Right lung (tissue), 5 donors: Measurements from ENCODE around the gene COA5. TPM values are rescaled to one million over a fixed set of nuclear protein-coding genes. Genes with fewer than 3 reads are reported as not detected.
"Not testable (repeated sequence)": the region's sequence is repeated elsewhere in the genome, so short reads cannot be mapped to it uniquely, and the experiment has no call there.

Experiments
- DNase-seq, 2 donors: peaks; one replicate each; pipeline ENCODE4 v3.0.0-alpha.2; 2013
- polyA plus RNA-seq, 5 donors: library from polyadenylated mRNA; unstranded; fragments of 120-200 nt; gene quantifications; one replicate each; pipeline versions ENCODE4 v1.2.1 to v1.2.3, GENCODE V29; 2013; ENCODE audit warnings: inconsistent platforms in 1 of 5, low replicate concordance in 1 of 5; ENCODE audit not compliant: insufficient read length in 5 of 5, insufficient read depth in 1 of 5

COA5 gene
- polyA plus RNA-seq, 5 donors: 68.8 to 96.0 (median 74.6) TPM

DNA sequence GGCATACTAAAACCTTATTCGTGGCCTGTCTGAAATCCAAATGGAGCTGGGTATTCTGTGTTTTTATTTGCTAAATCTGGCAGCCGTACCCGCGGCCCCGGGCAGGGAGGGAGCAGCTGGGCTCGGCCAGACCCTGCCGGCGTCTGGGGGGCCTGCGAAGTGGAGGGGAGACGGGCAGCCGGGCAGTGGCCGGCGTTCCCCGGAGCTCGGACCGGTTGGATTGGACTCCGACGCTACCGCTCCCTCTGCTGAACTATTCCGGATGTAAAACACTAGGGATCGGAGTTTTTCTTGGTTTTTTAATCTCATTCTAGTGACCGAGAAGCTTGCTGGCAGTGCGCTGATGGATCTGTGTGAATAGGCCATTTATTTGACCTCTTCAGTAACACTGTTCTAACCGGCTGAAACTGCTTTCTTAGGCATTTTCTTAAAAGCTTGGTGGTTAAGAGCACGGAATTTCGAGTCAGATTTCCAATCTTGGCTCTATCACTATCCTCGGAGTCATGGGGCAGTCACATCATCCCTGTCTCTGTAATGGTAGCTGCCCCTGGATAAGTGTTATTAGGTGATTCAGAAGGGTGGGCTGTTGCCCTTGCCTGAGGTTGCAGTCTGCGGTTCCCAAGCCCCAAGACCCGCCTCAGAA, 771 bp upstream of the COA5 start:
- DNase-seq: peak in 1 of 2 donors; percentile 29

DNA sequence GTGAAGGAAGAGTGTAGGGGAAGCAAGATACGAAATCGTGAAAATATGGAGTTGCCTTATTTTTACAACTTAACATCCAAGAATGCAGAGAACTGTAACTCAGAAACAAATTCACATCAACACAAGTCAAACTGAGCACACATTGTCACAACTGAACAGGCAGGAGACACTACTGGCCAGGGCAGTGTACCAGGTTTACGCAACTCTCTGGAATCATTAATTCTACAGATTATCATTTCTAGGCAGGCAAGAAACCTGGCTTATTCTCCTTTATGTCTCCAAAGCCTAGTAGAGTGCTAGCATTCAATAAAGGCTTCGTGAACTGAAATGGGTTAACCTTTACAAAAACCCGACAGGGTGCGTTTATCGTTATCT, 584 bp downstream of the COA5 start:
- DNase-seq: peak in 1 of 2 donors; percentile 13

DNA sequence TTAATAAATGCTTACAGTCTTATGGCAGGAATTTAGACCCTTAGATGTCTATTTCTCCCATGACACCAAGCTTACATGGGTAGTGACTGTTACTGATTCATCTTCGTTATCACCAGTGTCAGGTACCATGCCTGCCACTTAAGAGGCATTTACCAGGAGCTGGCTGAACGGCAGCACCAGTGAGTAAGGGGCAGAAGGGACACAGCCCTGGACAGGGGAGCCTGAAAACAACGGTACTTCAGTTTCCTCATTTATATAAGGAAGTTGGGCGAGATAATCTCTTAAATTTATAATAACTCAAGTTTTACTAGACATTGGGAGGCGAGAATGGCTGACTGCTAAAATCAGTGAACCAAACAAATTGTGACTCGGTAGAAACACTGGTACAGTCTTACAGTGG, 1.2 kb downstream of the COA5 start:
- DNase-seq: no peak

DNA sequence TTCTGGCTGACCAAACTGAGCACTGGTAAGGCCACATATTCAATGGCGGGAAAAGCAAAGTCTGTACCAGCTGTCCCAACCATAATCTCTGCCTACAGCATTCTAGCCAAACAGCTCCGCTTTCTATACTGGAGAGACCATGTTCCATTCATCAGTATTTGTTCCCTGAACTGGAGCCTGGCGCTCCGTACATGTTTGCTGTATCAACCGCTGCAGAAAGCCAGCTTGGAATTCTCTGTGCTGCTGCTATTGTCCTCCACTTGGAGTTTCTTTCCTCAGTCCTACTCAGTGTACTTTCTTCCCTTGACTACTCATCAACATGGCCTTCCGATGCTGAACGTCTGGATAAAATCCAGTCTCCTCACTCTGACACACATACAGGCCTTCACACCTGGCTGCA, 1.9 kb downstream of the COA5 start:
- no peak for DNase-seq

DNA sequence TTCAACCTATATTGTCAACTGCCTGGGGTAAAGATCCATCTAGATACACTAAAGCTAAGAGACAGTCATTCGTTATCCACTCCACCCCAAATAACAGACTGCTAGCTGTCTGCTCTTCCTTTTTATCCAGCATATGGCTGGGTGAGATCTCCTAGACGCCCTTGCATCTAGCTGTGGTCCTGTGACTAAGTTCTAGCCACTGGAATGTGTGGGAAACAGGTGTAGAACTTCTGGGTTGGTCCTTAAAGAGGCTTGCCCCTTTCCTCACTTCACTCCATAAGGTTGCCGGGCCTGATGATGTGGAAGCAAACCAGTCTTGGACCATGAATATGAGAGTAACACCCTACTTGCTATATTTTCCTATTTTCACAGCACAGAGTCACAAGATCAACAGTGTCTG, 3.2 kb downstream of the COA5 start:
- DNase-seq: no peak

DNA sequence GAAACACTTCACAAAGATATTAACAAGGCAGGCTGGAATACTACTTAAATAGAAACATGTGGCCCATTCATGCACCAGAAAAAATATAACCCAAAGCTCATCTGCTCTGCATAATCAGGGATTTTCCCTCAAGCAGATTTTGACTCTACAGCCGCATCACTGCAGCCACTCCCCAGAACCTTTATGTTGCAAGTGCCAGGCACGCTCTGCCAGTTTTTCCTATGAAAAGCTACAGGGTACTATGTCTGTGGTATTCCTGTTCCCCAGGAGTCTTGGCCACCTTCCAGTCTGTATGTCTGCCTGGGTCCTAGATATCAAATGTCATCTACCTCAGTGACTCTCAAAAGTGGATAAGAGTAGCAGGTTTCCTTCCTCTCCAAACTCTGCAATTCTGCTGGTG, 3.8 kb downstream of the COA5 start:
- DNase-seq: no peak

DNA sequence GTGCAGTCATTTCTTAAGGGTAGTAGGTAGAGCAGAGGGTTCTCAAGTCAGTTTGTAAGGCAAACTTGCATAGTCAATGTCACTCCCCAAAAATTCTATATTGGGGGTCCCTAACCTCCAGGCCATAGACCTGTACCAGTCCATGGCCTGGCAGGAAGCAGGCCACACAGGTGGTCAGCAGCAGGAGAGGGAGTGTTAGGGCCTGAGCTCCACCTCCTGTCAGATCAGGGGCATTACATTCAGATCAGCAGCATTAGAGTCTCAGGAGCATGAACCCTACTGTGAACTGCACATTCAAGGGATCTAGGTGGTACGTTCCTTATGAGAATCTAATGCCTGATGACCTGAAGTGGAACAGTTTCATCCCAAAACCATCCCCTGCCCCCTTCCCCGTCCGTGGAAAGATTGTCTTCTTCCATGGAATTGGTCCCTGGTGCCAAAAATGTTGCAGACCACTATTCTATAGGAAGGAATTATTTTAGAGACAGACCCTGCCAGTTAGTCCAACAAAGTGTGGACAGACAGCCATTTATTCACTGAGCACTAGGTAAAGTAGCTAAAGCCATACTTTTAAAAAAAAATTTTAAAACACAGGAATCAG, 6.7 kb downstream of the COA5 start:
- no peak for DNase-seq

DNA sequence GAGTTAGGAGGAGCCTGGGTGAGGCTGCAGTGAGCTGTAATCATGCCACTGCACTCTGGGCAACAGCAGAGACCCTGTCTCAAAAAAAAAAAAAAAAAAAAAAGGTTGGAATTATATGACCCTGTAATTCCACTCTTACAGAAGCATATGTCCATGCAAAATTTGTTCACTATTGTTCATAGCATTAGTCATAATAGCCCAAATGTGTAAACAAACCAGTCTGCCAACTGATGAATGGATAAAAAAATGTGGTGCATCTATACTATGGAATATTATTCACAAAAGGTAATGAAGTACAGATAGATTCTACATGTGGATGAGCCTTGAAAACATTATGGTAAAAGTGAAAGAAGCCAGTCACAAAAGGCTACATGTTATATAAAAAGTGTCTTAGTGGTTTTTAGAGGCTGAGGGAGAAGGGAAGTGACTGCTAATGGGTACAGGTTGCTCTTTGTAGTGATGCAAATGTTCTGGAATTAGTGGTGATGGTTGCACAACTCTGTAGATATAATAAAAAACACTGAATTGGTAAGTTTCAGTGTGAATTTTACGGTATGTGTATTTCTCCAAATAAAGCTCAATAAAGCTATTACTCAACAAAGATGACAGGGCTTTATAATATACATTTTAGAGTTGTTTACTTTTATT, 9.4 kb downstream of the COA5 start:
- no peak for DNase-seq

DNA sequence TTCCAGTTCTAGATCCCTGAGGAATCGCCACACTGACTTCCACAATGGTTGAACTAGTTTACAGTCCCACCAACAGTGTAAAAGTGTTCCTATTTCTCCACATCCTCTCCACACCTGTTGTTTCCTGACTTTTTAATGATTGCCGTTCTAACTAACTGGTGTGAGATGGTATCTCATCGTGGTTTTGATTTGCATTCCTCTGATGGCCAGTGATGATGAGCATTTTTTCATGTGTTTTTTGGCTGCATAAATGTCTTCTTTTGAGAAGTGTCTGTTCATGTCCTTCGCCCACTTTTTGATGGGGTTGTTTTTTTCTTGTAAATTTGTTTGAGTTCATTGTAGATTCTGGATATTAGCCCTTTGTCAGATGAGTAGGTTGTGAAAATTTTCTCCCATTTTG, 13.6 kb downstream of the COA5 start:
- not testable (repeated sequence) for DNase-seq

DNA sequence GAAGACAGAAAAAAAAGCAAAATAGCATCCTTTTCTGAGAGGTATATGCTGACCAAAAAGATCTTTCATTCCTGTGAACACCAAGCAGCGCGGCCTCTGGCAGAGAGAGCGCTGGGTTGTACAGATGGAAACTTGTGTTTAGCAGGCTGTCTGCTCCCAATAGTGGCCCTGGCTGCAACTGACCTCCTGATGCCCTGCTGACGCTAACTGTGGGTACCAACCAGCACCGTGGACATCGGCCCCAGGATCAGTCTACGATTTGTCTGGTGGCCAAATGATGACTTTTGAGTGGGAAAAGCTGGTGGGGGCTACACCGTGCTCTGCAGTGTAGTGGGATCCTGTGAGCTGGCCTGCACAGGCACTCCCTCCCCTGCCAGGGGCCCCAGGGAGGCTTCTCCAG, 15.7 kb downstream of the COA5 start:
- no peak for DNase-seq

DNA sequence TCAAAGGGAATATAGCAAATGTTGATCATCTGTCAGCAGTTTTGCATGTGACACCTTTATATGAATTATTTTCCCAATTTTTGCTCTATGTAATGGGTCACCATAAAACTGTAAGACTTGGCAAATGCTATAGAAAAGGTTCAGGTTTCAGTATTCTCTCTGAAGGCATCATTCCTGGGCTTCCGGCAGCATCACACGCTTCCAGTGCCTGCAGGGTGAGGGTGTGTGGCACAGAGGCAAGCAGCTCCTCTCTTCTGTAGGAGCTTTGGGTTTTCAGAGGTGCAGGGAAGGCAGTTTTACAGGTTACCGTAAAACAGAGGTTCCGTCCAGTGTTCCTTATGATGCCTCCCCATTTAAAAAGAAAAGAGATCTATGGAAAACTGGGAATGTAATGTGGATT, 18.8 kb downstream of the COA5 start:
- DNase-seq: no peak

DNA sequence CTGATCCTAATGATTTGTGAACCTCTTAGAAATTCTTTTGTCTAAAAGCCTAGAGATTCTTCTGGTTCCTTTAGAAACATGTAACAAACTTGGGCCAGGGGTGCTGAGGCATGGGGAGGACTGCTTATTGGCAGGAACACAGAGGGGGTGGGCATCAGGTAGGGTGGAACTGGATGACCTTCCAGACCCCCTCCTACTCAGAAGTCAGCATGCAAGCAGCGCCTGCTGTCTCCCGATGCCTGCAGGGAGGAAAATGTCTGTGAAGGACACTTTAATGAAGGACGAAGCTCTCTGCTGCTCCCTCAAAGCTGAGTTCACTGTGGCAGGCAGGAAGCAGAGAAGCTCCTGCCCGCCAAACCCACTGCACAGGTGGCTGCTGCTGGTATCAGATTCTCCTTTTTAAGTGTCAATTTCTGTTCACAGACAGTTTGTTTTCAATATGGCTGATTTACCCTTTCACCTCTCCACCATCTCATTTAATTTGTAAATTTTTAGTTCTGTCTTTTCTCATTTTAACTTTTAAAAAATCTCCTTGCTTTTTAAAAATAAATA, 19.4 kb downstream of the COA5 start:
- DNase-seq: no peak

DNA sequence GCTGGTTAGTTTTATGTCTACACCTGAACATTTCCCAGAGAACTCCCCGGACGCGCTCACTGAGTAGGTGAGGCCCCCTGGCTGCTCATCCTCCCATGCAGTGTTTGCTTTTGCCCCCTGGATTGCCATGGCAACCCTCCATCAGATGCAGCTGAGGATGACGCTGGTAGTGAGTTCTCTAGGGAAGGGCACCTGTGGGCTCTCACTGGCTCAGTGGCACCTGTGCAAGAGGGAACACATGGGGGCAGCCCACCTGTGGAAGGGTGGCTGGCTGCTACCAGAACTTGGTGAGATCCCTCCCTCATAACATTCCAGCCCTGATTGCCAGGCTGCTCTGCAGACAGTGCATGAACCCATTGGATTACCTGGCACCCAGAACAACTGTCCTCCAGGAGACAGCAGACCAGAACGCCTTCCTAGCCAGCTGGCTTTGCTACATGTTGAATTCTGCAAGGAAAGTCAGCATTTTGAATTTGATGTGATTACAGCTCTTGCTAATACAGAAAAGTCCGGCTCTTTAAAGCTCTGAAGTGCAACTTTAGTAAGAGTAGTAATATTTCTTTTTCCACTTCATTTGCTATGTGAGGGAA, 21.7 kb downstream of the COA5 start:
- DNase-seq: no peak

DNA sequence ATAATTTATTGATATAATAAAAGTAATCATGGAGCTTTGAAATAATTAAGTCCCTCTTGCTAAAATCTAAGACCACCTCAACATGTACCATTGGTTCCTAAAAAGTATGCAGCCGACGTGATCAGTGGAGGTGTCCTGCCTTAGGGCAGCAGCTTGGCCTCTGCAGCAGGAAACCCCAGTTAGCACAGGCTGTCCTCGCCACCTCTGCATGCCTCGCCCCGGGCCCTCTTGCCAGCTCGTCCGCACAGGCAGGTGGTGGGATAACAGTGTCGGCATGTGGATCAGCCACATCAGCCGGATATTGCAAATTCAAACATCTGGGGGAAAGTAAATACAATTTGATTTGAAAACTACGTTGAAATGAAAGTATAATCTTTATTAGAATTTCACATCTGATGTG, 22.9 kb downstream of the COA5 start:
- no peak for DNase-seq

DNA sequence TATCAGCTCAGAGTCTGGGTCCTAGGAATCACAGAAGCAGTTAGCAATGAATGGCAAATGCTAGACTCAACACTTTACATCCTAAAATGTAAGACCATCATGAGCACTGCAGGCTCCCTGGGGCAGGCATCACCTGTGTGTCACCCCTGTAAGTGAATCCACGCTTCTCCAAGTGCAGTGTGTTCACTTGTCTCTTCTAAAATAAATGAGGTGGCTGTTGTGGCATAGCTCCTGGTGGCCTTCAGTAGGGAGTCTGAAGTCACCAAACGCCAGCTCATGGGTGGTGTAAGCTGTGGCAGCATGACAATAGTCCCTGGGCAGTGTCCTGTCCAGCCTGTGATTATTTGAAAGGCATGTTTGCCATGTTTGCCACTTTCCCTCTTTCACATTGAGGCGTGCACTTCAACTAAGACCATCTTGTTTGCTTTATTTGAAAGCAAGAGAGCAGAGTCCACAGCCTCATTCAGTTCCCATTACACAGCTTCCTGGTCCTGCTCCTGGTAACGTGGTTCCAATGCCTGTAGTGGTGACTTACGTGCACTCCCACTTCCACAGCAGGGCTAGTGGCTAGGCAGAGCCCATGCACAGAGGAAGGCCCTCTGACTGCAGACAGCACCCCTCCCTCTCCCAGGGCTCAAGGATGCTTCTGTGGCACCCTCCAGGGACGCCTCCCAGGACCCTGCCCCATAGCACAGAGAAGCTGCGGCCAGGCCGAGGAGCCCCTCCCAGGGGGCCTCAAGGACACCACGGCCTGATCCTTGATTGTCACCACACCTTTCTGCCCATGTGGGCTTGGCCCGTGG, 24.3 kb downstream of the COA5 start:
- no peak for DNase-seq

DNA sequence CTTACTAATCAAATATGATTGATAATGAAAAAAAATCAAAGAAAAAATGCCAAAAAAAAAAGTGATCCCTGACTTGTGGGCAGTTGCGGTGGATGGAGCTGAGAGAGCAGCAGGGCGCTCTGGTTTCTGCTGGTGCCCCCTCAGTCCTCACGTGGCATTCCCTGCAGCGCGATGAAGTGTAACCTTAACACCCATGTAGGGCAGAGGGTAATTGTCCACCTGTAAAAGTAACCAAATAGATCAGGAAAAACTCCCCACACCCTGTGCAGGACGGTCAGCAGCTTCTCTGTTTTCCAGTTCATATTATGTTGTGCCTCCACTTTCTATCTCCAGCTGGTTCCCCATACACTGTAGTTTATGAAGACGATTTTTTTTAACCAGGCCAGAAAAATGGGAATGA, 25.0 kb downstream of the COA5 start:
- no peak for DNase-seq

DNA sequence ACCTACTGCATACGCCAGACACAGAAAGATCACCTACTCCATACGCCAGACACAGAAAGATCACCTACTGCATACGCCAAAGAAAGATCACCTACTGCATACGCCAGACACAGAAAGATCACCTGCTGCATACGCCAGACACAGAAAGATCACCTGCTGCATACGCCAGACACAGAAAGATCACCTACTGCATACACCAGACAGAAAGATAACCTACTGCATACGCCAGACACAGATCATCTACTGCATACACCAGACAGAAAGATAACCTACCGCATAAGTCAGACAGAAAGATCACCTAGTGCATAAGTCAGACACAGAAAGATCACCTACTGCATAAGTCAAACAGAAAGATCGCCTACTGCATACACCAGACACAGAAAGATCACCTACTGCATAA, 25.8 kb downstream of the COA5 start:
- DNase-seq: no peak

DNA sequence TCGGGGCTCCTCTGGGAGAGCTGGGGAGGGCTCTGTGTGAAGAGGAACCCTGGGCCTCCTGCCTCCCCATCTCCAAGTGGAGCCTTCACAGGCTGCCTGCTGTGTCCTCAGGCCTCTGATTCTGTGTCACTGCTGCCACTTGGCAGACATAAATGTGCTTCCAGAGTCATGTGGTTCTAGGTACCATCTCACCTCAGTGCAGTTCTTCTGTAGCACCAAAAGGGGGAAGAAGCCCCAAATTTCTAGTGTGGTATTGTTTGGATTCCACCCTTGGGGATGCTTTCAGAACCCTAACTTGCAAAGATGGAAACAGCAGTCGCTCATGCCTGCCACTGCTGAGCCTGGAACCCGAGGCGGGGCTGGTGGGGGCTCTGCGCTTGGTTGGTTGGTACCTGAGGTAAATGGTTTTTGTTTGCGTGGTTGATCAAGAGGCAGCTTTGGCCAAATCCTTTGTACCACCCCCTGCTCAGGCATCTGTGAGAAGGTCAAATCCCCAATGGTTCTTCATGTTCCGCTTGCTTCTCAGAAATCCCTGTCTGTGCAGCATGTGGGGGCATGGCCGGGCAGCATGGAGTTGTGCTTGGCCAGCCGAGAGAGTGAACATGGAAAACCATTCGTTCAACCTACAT, 27.5 kb downstream of the COA5 start:
- no peak for DNase-seq

DNA sequence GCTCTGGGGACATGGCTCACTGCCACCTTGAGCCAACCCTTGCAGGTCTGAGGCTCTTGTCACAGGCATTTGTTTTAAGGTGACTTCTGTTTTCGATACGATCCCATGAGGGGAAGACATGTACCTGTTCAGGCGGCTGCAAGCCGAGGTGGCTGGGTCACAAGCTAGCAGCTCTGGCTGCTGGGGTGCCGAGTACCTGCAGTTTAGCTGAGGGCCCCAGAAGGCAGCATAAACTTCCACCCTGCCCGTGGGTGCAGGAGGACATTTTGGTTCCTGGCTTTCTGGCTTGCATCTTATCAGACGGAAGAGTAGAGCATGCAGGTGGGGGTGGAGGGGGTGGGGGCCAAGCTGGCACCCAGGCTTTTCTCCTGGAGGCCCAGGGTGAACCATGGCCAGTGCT, 28.4 kb downstream of the COA5 start:
- DNase-seq: no peak

DNA sequence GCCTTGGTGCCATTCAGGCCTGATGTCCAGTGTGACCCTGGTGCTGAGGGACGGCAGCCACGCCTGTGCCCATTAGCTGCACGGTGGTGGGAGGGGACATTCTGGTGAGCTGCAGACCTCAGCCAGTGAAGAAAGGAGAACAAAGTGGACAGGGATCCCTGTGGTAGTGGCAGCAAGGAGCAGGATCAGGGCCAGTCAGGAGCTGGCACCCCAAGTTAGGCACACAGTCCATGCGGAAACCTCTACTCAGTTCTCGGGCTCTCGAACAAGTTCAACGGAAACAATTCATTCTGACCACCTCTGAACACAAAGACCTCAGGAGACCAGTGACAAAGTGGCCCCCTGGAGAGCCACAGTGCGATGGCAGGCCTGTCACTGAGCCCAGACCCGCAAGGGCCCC, 30.1 kb downstream of the COA5 start:
- no peak for DNase-seq

DNA sequence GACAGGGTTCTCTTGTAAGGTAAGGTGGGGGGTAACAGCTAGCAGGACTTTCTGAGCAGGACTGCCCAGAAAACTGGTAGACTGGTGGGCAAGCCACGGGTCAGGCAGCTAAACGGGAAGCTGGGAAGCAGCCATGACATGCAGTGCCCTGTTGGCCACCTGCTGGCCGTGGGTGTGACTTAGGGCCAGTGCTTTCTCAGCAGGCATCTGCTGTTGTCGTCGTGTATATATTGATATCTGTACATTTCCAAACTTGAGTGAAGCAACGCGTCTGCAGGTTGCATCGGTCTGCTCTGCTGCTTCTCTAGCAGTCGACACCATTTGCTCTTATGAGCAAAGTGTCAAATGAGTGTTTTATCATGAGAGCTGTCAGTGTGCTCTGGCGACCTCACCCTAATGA, 31.0 kb downstream of the COA5 start:
- no peak for DNase-seq
